Measurements from ENCODE around the gene OPRM1.

- no peak for TF ChIP-seq REST (IDR thresholded peaks at IDR 0.05; ENCODE audit: low read depth)
- TF ChIP-seq TAF1 (IDR thresholded peaks at IDR 0.05; ENCODE audit: low read depth) = no peak
- no peak for TF ChIP-seq EP300 (IDR thresholded peaks at IDR 0.05; ENCODE audit: borderline replicate concordance)
- no peak for TF ChIP-seq TEAD4 (IDR thresholded peaks at IDR 0.05)
These were observed 44.2 kb upstream of the OPRM1 start for GRCh38 chr6:153994811-153995210.

All from Ishikawa (cell line).